ENCODE measurements around the gene KRT38.
A peak's percentile ranks its signal among the peaks of the same experiment; 100 is the strongest.

The KRT38 gene

GRCh38 chr17:41440531-41441033, at the start of gene KRT38:
TSS of gene KRT38 (minus strand) at chr17:41440983. CDS start at chr17:41440921, 62 bp downstream.
- no peak for DNase-seq (ENCODE audit: low read depth)

GRCh38 chr17:41489531-41489930, 48.7 kb upstream of the KRT38 start, which contains the start of gene KRT36:
TSS of gene KRT36 (minus strand) at chr17:41489910. CDS start at chr17:41489864, 46 bp downstream.
- no peak for DNase-seq (ENCODE audit: low read depth)

GRCh38 chr17:41486809-41487530, 46.2 kb upstream of the KRT38 start:
- DNase-seq (ENCODE audit: low read depth), result peak; percentile 22

DNA sequence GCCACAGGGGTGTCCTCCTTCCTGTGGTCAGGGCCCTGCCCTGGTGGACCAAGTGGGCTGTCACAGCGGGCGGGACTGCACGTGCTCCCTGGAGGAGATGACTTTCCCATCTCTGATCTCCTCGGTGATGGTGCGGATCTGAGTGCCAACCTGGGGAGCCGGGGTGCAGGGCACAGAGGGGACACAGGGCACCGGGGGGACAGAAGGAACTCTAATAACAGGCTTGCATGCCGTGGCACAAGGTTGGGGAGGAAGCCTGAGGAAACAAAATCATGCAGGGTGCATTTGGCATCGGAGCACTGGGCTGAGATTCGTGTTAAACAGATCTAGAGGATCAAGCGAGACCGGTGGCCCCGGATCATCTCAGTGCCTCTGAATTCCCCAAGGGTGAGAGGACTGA, 45.5 kb upstream of the KRT38 start:
- DNase-seq (ENCODE audit: low read depth), result no peak

DNA sequence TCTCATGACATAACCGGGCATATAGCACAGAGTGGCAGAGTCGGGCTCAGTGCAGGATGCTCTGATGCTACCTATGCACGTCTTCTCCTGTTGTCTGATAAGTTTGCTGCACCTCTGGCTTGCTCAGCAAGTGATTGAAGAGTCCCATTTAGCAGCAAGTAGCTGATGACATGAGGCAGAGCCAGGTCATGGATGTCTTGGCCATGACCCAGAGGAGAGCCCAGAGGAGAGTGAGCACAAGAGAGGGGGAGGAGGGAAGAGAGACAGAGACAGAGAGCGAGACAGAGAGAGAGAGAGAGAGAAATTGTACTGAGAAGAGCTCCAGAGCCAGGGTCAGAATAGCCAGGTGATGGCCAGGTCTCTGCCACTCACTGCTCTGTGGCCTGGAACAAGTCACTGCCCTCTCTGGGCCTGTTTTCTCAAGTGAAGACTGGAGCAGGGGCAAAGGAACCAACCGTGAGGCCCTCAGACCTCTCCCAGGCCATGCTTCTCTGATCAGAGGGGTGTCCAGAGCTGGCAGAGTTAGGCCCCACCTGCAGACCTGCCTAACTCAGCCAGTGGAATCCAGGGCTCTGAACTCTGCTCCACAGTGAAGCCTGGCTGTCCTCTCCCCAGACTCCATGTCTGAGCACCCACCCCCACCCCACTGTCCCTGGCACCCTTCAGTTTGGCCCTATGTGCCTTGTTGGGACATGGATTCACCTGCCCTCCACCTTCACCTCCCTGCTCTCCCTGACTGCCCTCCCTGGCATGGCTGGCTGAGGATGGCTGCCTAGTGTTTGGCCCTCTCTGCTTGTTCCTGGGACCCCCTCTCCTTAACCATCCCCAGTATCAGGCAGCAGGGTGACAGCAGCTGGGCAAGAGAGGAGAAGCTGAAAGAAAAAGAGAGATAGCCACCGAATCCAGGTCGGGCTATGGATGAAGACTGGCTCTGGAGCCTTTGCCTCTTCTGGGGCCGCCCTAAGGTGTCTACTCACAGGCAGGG, 44.4 kb upstream of the KRT38 start:
- DNase-seq (ENCODE audit: low read depth), result no peak

GRCh38 chr17:41483991-41484826, 43.4 kb upstream of the KRT38 start:
- no peak for DNase-seq (ENCODE audit: low read depth)

- DNase-seq (ENCODE audit: low read depth), result no peak
Measured at GRCh38 chr17:41483531-41483930, 42.7 kb upstream of the KRT38 start.

DNA sequence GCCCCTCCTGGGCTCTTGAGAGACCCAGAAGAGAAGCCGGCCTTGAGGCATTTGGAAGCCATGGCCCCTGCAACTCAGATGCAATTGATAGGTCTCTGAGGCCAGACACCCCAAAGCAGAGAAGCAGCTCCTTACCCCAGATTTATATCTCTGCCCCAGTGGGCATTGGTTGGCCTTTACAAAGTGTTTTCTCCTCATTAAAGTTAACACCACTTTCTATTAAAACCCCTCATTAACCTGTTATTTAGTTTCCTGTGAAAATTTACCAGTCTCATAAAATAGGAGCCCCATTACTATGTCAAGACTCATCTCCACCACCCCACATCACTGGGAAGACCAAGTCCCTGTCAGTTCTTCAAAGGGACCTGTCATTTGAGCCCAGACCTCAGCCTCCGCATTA, 40.3 kb upstream of the KRT38 start, which contains the start of gene KRT35:
Gene KRT35 (minus strand): TSS at position 116 of the 400 bp plus-strand sequence. CDS start 54 bp downstream, at position 62.
- DNase-seq (ENCODE audit: low read depth), result no peak

- no peak for DNase-seq (ENCODE audit: low read depth)
Measured at GRCh38 chr17:41480581-41480980, 39.8 kb upstream of the KRT38 start.

- DNase-seq (ENCODE audit: low read depth), result no peak
Measured at GRCh38 chr17:41480136-41480535, 39.4 kb upstream of the KRT38 start.

GRCh38 chr17:41478237-41478636, 37.5 kb upstream of the KRT38 start:
- DNase-seq (ENCODE audit: low read depth), result no peak

DNA sequence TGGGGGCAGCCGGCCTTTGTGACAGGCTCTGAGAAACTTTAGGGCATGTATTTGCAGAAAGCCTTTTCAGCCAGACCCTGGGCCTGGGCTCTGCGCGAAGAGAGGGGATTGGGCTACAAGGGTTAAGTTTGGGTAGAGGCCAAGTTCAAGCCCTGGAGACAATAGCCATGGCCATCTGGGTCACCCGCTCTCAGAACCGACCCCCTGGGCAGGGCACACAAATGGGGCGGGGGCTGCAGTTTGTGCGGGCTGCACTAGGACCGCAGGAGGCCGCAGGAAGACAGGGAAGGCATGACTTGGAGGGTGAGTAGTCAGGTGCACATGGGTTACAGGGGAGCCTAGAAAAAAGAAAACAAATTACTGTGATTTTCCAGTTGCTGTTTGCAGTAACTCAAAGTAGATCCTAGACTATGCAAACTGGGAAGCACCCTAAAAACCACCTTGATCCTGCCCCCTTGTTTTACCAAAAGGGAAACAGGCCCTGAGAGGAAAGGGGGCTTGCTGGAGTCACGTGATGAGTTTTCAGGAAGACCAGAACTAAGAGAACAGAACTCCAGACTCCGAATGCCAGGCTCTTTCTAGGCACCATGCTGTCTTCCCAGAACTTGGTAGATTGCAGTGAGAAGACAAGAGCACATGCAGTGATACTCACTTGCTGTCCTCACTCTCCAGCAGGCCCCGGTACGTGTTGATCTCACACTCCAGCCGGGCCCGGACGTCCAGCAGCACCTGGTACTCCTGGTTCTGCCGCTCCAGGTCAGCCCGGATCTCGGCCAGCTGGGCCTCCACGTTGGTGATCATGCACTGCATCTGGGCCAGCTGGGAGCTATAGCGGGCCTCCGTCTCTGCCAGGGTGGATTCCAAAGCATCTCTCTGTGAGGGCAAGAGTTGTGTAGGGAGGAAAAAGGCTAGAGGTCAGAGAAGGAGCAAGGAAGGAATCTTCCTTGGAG, 36.4 kb upstream of the KRT38 start:
- no peak for DNase-seq (ENCODE audit: low read depth)

DNA sequence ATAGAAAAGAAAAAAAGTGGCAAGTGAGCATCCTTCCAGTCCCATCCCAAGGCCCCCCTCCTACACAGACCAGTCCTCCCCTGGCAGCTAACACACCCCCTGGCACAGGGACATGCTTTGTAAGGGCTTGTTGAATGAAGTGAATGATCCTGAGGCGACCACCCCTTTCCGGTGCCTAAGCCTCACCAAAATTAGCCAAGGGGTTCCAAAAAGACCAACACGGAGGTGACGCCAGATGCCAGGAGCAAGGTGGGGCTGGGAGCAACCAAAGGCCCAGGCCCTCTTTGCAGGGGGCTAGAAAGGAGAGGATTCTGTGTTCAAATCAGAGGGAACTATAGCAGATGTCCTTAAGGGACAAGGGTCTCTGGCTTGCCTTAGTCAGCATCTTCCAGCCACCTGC, 34.6 kb upstream of the KRT38 start:
- no peak for DNase-seq (ENCODE audit: low read depth)

GRCh38 chr17:41474863-41475262, 34.1 kb upstream of the KRT38 start:
- no peak for DNase-seq (ENCODE audit: low read depth)

- no peak for DNase-seq (ENCODE audit: low read depth)
Measured at GRCh38 chr17:41468346-41468745, 27.6 kb upstream of the KRT38 start.

DNA sequence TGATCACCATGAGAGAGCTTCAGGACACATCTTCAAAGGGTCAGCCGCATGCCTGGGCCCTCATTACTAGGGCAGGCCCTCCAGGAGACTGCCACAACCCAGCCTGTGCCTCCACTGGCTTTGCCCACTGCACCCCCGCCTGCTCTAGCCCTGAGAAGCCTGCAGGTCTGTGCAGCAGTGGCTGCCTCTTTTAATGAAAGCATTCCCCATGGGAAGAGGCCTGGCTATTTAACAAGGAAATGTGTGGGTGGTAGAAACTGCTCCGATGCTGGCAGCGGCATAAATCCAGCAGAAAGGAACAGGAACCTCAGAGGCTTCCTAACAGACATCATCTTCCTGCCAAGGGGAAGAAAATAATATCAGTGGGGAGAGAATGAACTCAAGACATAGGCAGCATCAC, 26.8 kb upstream of the KRT38 start:
- no peak for DNase-seq (ENCODE audit: low read depth)

DNA sequence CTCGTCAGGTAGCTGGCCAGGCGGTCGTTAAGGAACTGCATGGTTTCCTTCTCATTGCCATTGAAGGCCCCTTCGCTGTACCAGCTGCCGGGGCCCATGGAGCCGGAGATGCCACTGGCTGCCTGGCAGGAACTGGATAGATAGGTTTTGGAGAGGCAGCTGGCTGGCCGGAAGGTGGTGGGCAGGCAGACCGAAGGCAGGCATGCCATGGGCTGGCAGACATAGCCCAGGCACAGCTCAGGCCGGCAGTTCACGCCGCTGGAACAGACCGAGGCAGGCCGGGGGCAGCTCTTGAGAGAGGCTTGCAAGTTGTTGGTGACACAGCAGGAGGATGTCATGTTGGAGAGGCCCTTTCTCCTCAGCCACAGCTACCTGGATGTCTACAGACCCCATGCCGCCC, 26.2 kb upstream of the KRT38 start, which contains the start of gene KRT32:
Gene KRT32 (minus strand): TSS at position 399 of the 400 bp plus-strand sequence. CDS start 61 bp downstream, at position 338.
- DNase-seq (ENCODE audit: low read depth), result no peak

DNA sequence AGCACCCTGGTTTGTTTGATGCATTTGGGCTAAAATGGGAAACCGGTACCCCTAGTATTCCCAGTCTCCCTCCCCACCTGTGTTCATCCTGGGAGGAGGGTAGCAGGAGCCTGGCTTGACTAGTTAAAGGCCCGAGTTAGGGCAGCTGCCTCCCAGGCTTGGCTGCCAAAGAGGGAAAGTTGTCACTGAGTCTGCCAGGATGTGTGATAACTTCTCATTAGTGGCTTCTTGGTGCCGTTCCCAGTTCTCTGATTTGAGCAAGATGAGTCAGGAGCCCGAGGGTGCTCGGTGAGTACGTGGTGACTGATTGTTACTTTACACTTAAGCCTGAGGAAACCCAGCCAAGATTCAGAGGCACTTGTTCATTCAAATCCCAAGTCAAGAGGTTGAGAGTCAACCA, 23.9 kb upstream of the KRT38 start:
- no peak for DNase-seq (ENCODE audit: low read depth)

GRCh38 chr17:41464173-41464572, 23.4 kb upstream of the KRT38 start:
- no peak for DNase-seq (ENCODE audit: low read depth)

DNA sequence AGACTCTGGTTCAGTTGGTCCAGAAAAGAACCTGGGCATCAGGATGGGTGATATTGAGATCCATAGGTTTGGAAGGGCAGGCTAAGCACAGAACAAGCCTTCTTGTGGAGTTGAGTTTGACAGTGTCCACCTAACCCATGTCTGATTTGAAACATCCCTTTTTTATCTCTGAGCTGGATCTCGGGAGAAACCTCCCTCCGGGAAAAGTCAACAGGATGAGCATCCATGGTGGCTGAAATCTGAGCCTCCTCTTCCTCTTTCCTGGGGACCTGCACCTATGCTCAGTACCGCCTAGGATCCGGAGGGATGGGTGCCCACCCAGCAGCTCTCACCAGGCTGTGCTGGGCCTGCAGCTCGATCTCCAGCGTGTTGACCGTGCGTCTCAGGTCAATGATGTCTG, 23.0 kb upstream of the KRT38 start:
- DNase-seq (ENCODE audit: low read depth), result no peak
